Measurements from ENCODE around the gene CALCR. TPM values are rescaled to one million over a fixed set of nuclear protein-coding genes. Genes with fewer than 3 reads are reported as not detected.

CALCR gene
- total RNA-seq, 1 experiment from 2014 or later: 0.32 TPM

Small RNAs within 50 kb of the gene (small RNA-seq; reads per million reads assigned to genes)
- gene MIR489 (0 to 1.2 reads per million in 2 experiments), gene MIR653 (0.02 to 1.8 reads per million in 2 experiments)

Data from NCI-H460 (cell line).